ENCODE data around the gene GDI2.
"Not testable (repeated sequence)": the region's sequence is repeated elsewhere in the genome, so short reads cannot be mapped to it uniquely, and the experiment has no call there.

Gene GDI2

GRCh38 chr10:5826511-5826910 is 13.3 kb upstream of the GDI2 start:
- not testable (repeated sequence) for DNase-seq

GRCh38 chr10:5818894-5819293 is 5.7 kb upstream of the GDI2 start:
- no peak for DNase-seq

GRCh38 chr10:5818048-5818331 is 4.8 kb upstream of the GDI2 start:
- DNase-seq, result no peak

GRCh38 chr10:5817322-5818047 is 4.3 kb upstream of the GDI2 start:
- no peak for DNase-seq

- DNase-seq, result no peak
Measured at GRCh38 chr10:5816170-5816569, 2.9 kb upstream of the GDI2 start.

GRCh38 chr10:5814110-5815107 is 1.2 kb upstream of the GDI2 start:
- DNase-seq, result no peak

GRCh38 chr10:5813091-5813340 is 218 bp downstream of the GDI2 start:
- DNase-seq, result no peak

GRCh38 chr10:5812283-5813090 is 747 bp downstream of the GDI2 start:
- DNase-seq, result peak in 2 of 4 experiments; percentile 30 to 33

GRCh38 chr10:5811387-5811821 is 1.8 kb downstream of the GDI2 start:
- no peak for DNase-seq

GRCh38 chr10:5810225-5810624 is 3.0 kb downstream of the GDI2 start:
- no peak for DNase-seq

- no peak for DNase-seq
Measured at GRCh38 chr10:5809527-5810154, 3.6 kb downstream of the GDI2 start.

- DNase-seq, result not testable (repeated sequence)
Measured at GRCh38 chr10:5808783-5809392, 4.3 kb downstream of the GDI2 start.

- no peak for DNase-seq
Measured at GRCh38 chr10:5806745-5807144, 6.5 kb downstream of the GDI2 start.

- DNase-seq, result no peak
Measured at GRCh38 chr10:5805711-5806110, 7.5 kb downstream of the GDI2 start.

GRCh38 chr10:5805260-5805659 is 8.0 kb downstream of the GDI2 start:
- no peak for DNase-seq

GRCh38 chr10:5804386-5804785 is 8.8 kb downstream of the GDI2 start:
- no peak for DNase-seq

- DNase-seq, result no peak
Measured at GRCh38 chr10:5800782-5801181, 12.5 kb downstream of the GDI2 start.

GRCh38 chr10:5794236-5794635 is 19.0 kb downstream of the GDI2 start:
- DNase-seq, result no peak

GRCh38 chr10:5789626-5790025 is 23.6 kb downstream of the GDI2 start:
- DNase-seq, result no peak

- DNase-seq, result no peak
Measured at GRCh38 chr10:5788969-5789368, 24.3 kb downstream of the GDI2 start.

- no peak for DNase-seq
Measured at GRCh38 chr10:5783300-5783699, 29.9 kb downstream of the GDI2 start.

- DNase-seq, result no peak
Measured at GRCh38 chr10:5782174-5782573, 31.1 kb downstream of the GDI2 start.

GRCh38 chr10:5779730-5780129 is 33.5 kb downstream of the GDI2 start:
- DNase-seq, result no peak
